Panc1 (cell line): ENCODE results near the gene SAT2. TPM values are rescaled to one million over a fixed set of nuclear protein-coding genes. Genes with fewer than 3 reads are reported as not detected.

Experiments
- ATAC-seq: fragments of 200-7000 bp; cut with Tn5 transposase; 2 replicates; pipeline ENCODE4 v1.9.1; 2020; ENCODE audit warnings: mild to moderate bottlenecking, moderate library complexity
- BruUV-seq: library from RNA; stranded (reverse); fragments of 400-500 nt; replicated peaks from 2 replicates; lab custom pipeline; 2021; lab: Mats Ljungman, UMichigan
- CTCF ChIA-PET: fragments of 300-600 bp; sonication (Branson Sonifier 250); formaldehyde crosslinking; loops from one replicate; lab custom pipeline; 2022; ENCODE audit warnings: antibody characterized with exemption; lab: Charles Lee
- POLR2A ChIA-PET: fragments of 300-600 bp; sonication (Branson Sonifier 250); formaldehyde crosslinking; loops from one replicate; lab custom pipeline; 2022; ENCODE audit warnings: antibody characterized with exemption; lab: Charles Lee
- DNase-seq: peaks from one replicate; pipeline ENCODE4 v3.0.0-alpha.2; 2010; ENCODE audit warnings: low read depth, low spot score
- H3K27ac ChIP-seq: 2 replicates; pipeline ENCODE4 v1.5.1; 2011; ENCODE audit warnings: mild to moderate bottlenecking, low read length, inconsistent platforms
- H3K27me3 ChIP-seq: fragments of 200-500 bp; sonication (Bioruptor generic); 2 replicates; pipeline ENCODE4 v1.6.0; 2014; ENCODE audit warnings: low read length, inconsistent platforms; ENCODE audit not compliant: control insufficient read depth, insufficient read depth
- H3K36me3 ChIP-seq: fragments of 200-500 bp; sonication (Bioruptor generic); 2 replicates; pipeline ENCODE4 v1.5.1; 2014; ENCODE audit warnings: inconsistent platforms, mild to moderate bottlenecking, low read length, moderate library complexity; ENCODE audit not compliant: control insufficient read depth, insufficient read depth
- H3K4me1 ChIP-seq: 2 replicates; pipeline ENCODE4 v1.5.1; 2011; ENCODE audit warnings: inconsistent platforms, mild to moderate bottlenecking, low read length, moderate library complexity; ENCODE audit not compliant: control insufficient read depth, insufficient read depth
- H3K4me3 ChIP-seq, 2 experiments: 2 replicates each; pipeline ENCODE4 v1.5.1; 2011 to 2012; ENCODE audit warnings: low read depth in 2 of 2, low read length in 2 of 2, mild to moderate bottlenecking in 2 of 2, inconsistent platforms in 1 of 2, moderate library complexity in 1 of 2
- H3K9me3 ChIP-seq: fragments of 200-500 bp; sonication (Bioruptor generic); 2 replicates; pipeline ENCODE4 v1.5.1; 2014; ENCODE audit warnings: low read depth, mild to moderate bottlenecking, inconsistent platforms, low read length, moderate library complexity; ENCODE audit not compliant: control insufficient read depth, insufficient read depth
- CTCF ChIP-seq: fragments of 450-650 bp; IDR thresholded peaks from 2 replicates; pipeline ENCODE4 v1.5.1; 2017; ENCODE audit warnings: mild to moderate bottlenecking
- POLR2AphosphoS5 ChIP-seq: IDR thresholded peaks from 2 replicates; pipeline ENCODE4 v1.6.1; 2012; ENCODE audit warnings: mild to moderate bottlenecking, low read depth, low read length, moderate library complexity
- REST ChIP-seq, 2 experiments: IDR thresholded peaks; 2 replicates each; pipeline ENCODE4 v1.6.1; 2011 to 2012; ENCODE audit warnings: low read depth in 2 of 2, control low read depth in 1 of 2, low read length in 1 of 2, mild to moderate bottlenecking in 1 of 2, moderate library complexity in 1 of 2; ENCODE audit not compliant: insufficient read depth in 1 of 2
- SIN3A ChIP-seq: IDR thresholded peaks from 2 replicates; pipeline ENCODE4 v1.6.1; 2012; ENCODE audit warnings: low read depth, mild to moderate bottlenecking, low read length, moderate library complexity, borderline replicate concordance; ENCODE audit not compliant: insufficient read depth
- TCF7L2 ChIP-seq: IDR thresholded peaks from 2 replicates; pipeline ENCODE4 v1.6.1; 2011; ENCODE audit warnings: mild to moderate bottlenecking, low read depth, low read length, inconsistent platforms
- in situ Hi-C: cut with HindIII; loops from 2 replicates; pipeline ENCODE4 v1.10.0; 2016; ENCODE audit warnings: low sequenced_read_pairs, low pct_unique_long_range_greater_than_20kb
- intact Hi-C: fragments of 100-400 bp; cut with micrococcal nuclease; formaldehyde crosslinking; loops from one replicate; pipeline ENCODE4 v1.10.0; 2022; ENCODE audit not compliant: unreplicated experiment
- total RNA-seq: library from RNA; stranded (reverse); gene quantifications from one replicate; pipeline ENCODE4 v1.2.1, GENCODE V29; 2021; ENCODE audit not compliant: unreplicated experiment

Gene SAT2
- total RNA-seq, 1 experiment from 2014 or later, result 74.8 TPM

- TF ChIP-seq SIN3A (no peak), POLR2AphosphoS5 (peak; percentile 9; the same call in 1 of the 2 replicates), TCF7L2 (no peak), CTCF (peak; percentile 79; the same call in 1 of the 2 replicates), REST (IDR thresholded peaks at IDR 0.05; ENCODE audit: insufficient read depth in 1 of 2, low read depth in 2 of 2, low read length in 1 of 2) (no peak)
- Histone ChIP-seq H3K27me3 (no peaks in the 10 kb centered on the region), H3K9me3 (no peaks in the 10 kb centered on the region), H3K4me3 (no peak overlapping the region), H3K4me1 (peaks cover 17% of the 10 kb centered on the region), H3K36me3 (peaks cover 10% of the 10 kb centered on the region), H3K27ac (no peak overlapping the region)
- CTCF ChIA-PET, result no interaction called here
- peak; percentile 36; the same call in 1 of the 2 replicates for ATAC-seq
- no TSS peak for BruUV-seq
- POLR2A ChIA-PET, result no interaction called here
- intact Hi-C loops (no loop called here), in situ Hi-C loops (no loop called here)
- DNase-seq, result no peak
Measured at GRCh38 chr17:7589204-7589868, 38.3 kb downstream of the SAT2 start.

- Histone ChIP-seq H3K4me3 (no peak overlapping the region), H3K9me3 (no peaks in the 10 kb centered on the region), H3K27me3 (no peaks in the 10 kb centered on the region), H3K4me1 (peaks cover 17% of the 10 kb centered on the region), H3K27ac (no peak overlapping the region), H3K36me3 (peaks cover 5% of the 10 kb centered on the region)
- ChIA-PET POLR2A (no interaction called here), CTCF (no interaction called here)
- in situ Hi-C loops (no loop called here), intact Hi-C loops (no loop called here)
- no TSS peak for BruUV-seq
- DNase-seq (no peak), ATAC-seq (no peak)
- TF ChIP-seq SIN3A (no peak), CTCF (no peak), TCF7L2 (no peak), REST (IDR thresholded peaks at IDR 0.05; ENCODE audit: insufficient read depth in 1 of 2, low read depth in 2 of 2, low read length in 1 of 2) (no peak), POLR2AphosphoS5 (no peak)
Measured at GRCh38 chr17:7588553-7589203, 38.9 kb downstream of the SAT2 start.
